GM18520 (cell line): ENCODE measurements around the gene NTMT1.

ENCODE experiments used
- ATAC-seq: cut with Tn5 transposase; IDR thresholded peaks from one replicate; pipeline ENCODE4 v1.9.1; 2021; ENCODE audit not compliant: unreplicated experiment

NTMT1 gene

GRCh38 chr9:129613520-129614175 is 12.3 kb upstream of the NTMT1 start:
- ATAC-seq = no peak

GRCh38 chr9:129614932-129615331 is 11.0 kb upstream of the NTMT1 start:
- ATAC-seq = no peak

- ATAC-seq = no peak
Measured at GRCh38 chr9:129615407-129616285, 10.3 kb upstream of the NTMT1 start.

DNA sequence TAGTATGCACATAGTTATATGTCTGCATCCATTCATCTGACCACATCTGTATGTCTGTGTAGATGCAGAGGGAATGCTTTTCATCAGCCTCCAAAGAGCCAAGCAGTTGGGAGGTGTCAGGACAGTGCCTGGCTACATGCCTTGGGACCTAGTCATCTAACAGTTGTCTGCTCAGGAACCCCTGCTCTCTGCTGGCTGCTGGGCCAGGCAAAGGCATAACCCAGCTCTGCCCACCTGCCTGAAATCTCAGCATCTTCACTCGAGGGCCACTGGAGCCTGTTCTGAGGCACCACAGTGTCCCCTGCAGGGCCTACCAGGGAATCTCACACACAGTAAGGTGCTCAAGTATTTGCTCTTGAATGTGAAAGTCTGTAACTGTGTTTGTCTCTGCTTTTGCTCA is 8.8 kb upstream of the NTMT1 start:
- ATAC-seq = no peak

DNA sequence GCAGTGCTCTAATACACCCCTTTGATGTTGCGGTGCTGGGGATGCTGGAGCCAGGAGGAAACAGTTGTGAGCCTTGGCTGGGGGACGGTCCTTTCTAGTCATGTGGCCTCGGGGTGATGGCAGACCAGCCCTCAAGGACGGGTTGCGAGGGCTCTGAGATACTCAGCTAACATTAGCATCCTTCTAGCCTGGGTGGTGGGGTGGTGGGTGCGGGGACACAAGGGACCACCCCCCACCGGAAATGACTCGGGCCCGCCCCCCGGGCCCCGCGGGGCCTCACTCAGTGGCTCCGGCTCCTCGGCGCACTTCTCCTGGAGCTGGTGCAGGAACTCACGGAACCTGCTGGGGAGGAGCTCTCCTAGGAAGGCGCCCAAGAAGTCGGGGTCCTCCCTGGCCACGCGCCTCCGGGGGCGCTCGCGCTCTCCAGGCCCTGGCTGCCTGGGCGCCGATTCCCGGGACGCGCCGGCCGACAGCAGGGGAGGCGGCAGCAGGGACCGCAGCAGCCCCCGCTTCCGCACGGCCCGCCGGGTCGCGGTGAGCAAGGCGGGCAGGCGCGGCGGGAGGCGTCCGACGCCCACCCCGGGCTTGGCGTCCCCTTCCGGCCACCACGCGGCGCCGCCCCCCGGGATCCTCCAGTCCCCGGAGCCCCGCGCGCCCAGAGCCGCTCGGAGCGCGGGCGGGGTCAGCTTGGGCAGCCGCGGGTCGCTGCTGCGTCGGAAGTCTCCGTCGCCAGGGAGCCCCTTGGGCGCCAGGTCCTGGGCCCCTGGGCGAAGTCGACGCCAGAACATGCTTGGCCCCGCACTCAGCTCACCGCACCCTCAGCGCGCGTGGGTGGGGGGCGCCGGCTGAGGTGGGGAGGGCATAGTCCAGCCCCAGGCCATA is 5.9 kb upstream of the NTMT1 start:
- no peak for ATAC-seq

DNA sequence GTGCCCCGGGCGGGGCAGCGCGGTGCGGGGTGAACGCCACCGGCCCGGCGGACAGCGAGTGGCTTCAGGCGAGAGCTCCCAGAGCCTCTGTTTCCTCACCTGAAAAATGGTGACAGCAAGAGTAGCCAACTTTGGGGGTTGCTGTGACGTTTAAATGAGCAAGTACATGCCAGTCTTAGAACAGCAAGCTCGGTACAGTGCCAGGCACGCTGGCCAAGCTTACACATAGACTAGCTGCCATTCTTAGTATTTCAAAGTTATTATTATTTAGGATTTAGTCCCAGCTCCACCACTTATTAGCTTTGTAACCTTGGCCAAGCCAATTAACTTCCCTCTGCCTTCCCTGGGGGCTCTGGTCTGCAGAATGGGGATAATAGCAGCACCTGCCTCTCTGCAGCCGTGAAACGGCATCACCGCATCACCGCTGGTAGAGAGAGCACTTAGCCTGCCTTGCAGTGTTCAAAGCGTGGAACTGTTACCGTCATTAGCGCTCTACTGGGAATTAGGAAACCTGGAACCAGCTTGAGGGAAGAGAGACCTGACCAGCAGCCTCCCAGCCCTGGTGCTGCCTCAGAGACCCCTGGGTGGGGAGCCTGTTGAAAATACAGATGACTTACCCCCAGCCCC is 5.2 kb upstream of the NTMT1 start, which contains the start of gene C9orf50:
C9orf50 (minus strand) TSS at position 433 of the 627 bp plus-strand sequence. CDS start 527 bp downstream, outside the sequence.
- no peak for ATAC-seq

DNA sequence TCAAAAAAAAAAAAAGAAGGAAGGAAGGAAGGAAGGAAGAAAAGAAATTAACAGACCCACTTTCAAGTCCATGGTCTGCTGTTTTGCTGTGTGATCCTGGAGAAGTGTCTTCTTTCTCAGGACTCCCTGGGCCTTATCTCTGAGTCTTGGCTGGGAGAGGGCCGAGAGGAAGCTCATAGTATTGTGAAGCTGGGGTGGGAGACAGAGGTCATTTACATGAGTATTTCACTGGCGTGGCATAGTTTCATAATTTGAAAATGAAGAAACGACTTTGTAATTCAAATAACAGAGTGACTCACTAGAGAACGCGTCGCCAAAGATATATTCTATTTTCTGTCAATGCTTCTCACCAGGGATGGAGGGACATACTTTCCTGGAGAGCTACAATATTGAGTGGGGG is 2.6 kb upstream of the NTMT1 start:
- no peak for ATAC-seq

- no peak for ATAC-seq
Measured at GRCh38 chr9:129624168-129624759, 1.7 kb upstream of the NTMT1 start.

DNA sequence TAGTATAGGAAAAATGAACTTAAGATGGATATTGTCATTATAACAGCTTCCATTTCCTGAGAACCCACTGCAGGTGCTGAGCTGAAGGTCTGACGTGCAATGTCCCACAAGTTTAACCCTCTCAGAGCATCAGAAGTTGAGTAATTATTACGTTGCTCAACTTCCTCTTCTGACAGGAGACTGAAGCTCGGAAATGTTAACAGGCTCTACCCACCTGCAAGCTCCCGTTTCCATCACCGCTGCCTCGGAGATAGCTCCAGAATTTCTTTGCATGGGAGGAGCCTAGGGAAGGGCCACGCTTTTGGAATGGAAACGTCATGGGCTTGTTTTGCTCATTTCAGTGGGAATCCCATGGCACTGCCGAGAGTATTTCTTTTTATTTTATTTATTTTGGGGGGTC is 1.0 kb upstream of the NTMT1 start:
- no peak for ATAC-seq

DNA sequence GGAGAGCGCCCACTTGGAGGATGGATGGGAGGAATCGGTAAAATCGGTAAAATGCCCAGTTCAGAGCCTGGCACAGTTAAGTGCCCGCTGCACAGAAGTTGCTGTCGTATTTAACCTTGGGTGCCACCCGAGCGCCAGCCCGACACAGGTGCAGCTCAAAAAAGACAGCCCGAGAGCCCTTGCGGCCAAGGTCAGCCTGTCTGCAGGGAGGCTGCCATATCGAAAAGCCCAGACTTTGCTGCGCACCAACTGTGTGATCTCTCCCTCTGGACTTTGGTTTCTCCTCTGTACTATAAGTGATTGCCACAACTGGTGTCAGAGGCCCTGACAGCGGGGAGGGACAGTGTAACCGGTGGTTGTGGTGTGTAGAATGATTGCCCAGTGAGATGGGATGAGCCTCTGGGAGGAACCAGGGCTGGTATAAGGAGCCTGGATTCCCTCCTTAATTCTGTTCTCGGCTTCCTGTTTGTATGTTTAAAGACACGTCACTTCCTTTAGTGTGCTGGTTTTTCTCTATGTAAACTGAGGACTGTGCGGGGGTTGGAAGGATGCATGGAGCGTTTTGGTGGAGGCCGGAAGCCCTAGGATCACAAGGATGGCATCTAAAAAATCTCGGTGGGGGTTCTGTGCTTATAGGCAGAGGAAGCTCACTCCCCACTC is 792 bp downstream of the NTMT1 start:
- no peak for ATAC-seq

DNA sequence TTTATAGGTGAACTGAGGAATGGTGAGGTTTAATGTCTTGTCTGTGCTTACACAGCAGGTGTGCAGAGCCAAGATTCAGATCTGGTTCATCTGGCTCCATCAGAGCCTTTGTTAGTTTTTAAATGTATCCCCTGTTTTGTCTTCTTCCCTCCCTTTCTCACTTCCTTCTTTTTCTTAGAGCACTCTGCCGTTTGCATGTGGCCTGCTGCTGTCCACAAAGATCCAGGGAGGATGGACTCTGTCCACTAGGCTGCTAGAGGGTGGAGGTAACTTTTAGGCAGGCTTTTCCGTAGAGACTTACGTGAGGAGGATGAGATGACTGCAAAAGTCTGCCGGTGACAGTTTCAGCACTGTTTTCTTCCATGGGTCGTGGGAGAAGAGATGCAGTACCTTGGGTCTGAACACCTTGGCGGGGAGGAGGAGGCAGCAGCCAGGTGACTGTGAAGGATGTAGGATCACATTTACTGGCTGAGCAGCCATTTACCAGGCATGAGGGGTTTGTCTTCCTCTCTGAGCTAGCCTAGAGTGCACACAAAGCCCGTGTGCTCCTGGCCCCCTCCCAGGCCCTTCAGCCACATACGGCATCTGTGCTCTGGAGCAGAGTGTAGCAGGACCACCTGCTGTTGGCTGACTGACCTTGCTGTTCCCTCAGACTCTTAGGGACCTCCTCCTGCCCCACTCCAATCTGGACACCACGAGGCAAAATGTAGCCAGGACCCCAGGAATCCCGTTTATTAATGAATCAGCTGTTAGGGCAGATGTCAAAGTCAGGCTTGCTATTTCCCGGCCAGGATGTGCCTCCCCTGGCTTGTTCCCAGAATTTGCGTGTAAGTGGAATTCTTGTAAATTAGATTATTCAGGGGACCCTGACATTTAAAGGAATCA is 1.8 kb downstream of the NTMT1 start:
- ATAC-seq = no peak

DNA sequence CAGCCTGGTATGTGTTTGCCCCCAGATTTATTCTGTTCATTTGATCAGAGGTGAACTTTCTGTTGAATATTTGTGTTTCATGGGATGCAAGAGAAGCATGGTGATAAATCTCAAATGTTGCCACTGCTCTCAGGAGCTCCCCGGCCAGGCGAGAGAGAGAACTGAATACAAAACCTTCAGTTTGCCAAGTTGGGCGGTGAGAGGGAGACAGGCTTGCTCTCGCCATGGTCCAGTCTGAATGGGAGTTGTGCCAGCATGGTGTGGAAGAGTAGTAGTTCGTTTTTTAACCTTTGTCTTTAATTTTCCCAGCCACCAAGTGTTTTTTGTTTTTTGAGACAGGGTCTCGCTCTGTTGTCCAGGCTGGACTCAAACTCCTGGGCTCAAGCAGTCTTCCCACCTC is 2.7 kb downstream of the NTMT1 start:
- ATAC-seq = no peak

DNA sequence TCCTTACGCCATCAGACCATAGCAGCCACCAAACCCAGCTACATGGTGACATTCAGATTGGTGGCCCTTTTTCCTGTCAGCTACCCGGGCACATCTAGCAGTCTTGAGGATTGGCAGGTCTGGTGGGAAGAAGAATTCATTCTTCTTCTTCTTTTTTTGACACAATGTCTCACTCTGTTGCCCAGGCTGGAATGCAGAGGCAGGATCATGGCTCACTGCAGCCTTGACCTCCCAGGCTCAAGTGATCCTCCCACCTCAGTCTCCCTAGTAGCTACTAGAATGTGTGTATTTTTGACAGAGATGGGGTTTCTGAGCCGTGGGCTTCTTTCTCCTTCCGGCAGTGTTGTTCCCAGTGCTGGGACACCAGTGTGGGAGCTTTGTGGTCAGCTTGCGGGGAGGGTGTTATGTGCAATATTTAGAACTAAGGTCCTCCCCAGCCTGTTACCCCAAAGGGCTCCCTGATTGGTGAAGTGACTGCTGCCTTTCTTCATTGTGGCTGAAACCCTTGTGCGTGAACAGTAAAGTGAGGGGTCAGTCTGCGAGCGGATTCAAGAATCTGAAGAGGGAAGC is 3.4 kb downstream of the NTMT1 start:
- no peak for ATAC-seq

DNA sequence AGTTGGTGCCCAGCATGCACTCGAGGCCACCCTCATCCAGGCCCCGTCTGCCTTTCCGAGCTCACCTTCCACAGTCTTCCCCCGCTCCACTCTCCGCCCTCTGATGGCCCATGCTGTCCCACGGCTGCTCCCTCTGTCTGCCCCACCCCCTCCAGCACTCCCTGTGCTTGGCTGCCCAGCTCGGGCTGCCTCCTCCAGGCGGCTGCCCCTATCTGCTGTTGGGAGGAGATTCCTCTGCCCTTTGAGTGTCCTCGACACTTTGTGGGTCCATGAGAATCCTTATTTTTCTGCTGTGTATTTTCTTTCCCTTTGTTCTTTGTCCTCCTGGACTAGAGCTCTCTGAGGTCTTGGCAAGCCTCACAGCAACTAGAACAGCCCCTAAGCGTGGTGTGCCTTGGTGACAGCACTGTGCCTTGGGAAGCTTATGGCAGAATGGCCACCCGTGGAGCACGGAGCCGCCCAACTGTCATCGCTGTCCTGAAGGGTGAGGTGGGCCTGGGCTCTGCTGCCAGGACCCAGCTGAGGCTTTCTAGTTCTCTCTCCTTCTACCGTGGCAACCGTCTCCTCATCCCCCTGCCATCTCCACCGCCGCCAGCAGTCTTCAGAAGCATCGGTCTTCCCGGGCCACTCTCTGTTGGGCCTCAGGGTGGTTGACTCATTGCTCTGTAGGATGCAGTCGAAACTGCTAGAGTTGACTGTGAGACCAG is 5.2 kb downstream of the NTMT1 start:
- no peak for ATAC-seq

DNA sequence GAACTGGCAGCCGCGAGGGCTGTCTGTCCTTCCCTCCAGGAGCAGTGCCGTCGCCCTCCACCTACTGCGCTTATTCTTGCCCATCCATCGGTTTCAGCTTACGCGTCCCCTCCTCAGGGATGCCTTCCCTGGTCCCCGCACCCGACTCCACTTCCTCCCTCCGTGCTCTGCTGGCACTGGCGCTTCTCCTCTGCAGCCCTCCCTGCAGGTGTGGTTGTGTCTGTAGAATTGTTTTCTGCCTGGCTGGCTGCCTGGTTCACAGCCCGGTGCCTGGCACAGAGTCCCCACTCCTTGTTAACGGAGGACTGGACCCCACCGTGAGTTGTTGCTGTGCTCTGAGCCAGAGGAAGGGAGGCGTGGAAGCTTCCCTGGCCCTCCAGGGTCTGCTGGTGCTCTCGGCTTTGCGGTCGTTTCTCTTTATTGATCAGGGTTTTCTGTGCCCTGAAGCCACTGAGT is 5.7 kb downstream of the NTMT1 start:
- no peak for ATAC-seq

GRCh38 chr9:129632460-129632859 is 6.5 kb downstream of the NTMT1 start:
- ATAC-seq = no peak

- ATAC-seq = no peak
Measured at GRCh38 chr9:129633207-129633606, 7.2 kb downstream of the NTMT1 start.

DNA sequence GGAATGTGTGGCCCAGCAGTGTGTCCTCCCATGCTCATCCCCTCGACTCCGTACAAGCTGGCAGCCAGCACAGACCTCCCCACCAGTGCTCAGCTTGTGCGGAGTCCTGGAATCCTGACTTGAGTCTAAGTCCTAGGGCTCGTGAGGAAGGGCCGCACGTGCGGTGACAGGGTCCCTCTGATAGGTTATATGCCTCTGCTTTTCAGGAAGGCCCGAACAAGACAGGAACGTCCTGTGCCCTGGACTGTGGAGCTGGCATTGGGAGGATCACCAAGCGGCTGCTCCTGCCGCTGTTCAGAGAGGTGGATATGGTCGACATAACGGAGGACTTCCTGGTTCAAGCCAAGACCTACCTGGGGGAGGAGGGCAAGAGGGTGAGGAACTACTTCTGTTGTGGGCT is 7.9 kb downstream of the NTMT1 start:
- ATAC-seq = no peak
